HG02884 (cell line): ENCODE measurements around the gene SURF1.
"Not testable (repeated sequence)": the region's sequence is repeated elsewhere in the genome, so short reads cannot be mapped to it uniquely, and the experiment has no call there.

Experiments
- ATAC-seq: cut with Tn5 transposase; IDR thresholded peaks from one replicate; pipeline ENCODE4 v1.9.1; 2021; ENCODE audit warnings: mild to moderate bottlenecking, moderate library complexity; ENCODE audit not compliant: unreplicated experiment

The SURF1 gene

DNA sequence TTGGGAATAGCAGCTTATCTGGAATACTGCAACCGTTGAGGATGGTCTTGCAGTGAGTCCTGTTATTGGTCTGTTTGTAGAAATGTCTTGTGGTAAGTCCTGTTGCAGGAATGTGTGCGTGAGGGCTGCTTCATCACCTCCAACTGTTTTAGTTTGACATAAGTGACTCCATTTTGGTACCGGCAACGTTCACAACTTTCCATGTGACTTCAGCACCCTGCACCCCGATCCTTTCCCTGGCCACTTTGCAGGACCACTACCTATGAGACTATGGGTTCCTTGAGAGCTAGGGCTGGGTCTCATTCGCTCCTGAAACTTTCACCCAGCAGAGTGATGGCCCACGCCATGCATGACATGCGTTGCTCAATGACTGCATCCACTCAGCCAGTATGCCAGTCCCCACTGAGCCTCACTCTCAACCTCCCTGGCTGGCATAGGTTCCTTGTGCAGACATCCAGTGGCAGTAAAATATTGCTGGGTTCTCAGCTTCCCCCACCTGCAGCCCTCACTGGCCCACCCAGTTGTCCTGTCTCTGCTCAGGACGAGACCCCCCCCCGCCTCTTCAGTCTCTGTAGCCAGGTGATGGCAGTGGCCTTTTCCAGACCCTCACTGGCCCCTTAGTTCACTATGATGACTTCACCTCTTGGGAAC, 28.3 kb downstream of the SURF1 start:
- ATAC-seq, result no peak

DNA sequence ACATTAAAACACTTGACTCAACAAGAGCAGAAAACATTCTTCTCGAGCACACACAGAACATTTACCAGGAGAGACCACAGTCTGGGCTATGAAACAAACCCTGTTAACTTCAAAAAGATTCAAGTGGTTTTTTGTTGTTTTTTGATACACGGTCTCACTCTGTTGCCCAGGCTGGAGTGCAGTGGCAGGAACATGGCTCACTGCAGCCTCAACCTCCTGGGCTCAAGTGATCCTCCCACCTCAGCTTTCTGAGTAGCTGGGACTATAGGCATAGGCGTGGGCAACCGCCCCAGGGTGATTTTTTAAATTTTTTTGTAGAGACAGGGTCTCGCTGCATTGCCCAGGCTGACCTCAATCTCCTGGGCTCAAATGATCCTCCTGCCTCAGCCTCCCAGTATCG, 29.3 kb downstream of the SURF1 start:
- ATAC-seq, result not testable (repeated sequence)

DNA sequence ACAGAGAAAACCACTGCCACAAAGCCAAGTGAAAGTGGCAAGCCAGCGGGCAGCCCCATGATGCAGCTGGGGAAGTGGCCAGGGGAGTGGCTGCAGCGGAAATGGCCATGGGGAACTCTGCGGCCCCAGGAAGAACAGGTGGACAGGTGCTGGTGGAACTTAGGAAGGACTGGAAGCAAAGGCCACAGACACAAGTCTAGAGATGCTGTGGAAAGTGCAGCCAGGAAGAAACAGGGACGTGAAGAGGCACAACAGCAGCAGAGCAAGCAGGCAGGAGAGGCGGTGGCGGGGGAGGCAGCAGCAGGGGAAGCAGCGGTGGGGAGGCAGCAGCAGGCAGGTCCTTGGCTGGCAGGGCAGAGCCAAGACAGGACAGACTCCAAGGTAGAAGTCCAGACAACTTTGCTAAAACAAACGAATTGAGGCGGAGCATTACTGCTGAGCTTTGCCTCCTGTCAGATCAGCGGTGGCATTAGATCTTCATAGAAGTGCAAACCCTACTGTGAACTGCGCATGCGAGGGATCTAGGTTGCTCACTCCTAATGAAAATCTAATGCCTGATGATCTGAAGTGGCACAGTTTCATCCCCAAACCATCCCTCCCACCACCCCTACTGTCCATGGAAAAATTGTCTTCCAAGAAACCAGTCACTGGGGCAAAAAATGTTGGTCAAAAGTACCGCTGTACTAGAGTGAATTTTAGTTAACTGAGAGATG, 32.1 kb downstream of the SURF1 start:
- ATAC-seq, result no peak

DNA sequence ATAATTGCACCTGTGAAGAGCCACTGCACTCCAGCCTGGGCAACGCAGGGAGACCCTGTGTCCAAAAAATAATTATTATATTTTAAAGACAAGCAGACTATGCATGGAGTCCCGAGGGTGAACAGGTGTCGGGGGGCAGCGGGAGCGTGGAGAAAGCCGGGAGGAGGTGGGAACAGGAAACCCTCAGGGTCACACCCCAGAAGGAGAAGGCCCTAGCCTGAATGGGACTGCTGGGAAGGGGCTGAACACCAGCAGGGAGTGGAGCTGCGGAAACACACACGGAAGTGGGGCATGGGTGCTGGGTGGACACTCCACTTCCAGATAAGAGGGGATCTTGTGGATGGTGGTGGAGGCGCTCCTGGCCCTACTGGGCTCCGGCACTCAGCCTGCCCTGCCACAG, 33.1 kb downstream of the SURF1 start:
- no peak for ATAC-seq

DNA sequence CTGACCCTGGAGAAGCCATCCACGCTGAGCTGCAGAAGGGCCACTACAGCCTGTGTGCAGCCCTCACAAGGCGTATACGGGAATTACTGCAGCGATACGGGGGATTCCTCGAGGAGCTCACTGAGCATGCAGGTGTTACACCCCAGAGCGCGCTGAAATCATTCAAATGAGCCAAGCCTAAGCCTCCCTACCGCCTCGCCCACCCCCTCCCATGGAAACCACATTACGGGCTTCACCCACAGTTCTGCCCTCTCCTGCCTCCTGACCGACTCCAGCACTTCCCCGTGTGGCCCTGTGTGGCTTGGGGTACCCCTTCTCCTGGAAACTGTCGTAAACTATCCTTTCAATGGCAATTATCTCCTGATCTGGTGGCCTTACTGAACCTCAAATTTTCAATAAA, 33.6 kb downstream of the SURF1 start:
- ATAC-seq, result no peak

DNA sequence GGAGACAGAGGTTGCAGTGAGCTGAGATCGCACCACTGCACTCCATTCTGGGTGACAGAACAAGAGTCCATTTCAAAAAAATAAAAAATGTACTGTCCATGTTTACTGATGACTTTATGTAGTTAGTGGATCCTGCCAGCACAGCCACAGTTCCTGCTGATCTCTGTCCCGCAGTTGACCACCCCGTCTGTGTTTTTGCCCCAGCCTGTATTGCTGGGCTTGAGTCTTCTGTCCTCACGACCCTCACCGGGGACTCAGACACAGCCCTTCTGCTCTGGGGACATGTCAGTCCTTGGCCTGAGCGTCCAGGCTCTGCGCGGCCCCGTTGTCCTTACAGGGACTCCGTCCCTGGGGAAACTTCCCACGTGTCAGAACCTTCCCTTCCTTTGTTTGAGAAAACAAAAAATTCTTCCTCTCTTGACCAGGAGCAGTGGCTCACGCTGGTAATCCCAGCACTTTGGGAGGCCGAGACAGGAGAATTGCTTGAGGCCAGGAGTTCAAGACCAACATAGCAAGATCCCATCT, 34.8 kb downstream of the SURF1 start:
- ATAC-seq, result no peak

DNA sequence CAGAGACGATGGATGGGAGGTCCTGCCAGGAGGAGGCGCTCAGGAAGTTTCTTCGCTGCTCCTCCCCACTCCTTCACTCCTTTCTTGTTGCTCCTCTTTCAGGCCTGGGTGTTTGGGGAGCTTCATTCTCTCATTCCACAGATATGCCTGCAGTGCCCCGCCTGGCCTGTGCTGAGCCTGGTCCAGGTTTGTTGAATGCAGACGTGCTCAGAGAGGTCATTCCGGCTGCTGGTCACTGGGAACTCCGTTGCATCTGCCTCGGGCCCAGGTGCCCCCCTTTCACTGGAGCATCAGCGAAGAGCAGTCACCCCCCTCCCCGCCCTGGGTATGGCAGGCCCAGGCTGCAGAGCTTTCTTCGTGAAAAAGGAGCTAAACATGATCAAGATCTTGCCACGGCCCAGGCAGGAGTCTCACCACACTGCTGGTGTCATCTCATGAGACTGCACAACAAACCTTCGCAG, 35.8 kb downstream of the SURF1 start:
- no peak for ATAC-seq

DNA sequence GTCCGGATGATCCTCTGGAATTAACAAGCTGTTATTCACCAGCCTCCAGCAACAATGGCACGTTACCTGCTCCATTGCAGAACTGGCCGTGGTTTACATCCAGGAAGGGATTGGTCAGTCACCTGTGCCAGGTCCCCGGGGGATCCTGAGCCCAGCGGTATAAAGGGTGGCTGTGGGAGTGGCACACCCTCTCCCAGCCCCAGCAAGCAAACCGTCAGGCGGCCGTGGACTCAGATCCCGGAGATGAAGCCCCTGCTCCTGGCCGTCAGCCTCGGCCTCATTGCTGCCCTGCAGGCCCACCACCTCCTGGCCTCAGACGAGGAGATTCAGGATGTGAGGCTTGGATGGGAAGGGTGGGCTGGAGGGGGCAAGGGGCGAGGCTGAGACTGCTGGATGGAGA, 38.7 kb downstream of the SURF1 start:
- not testable (repeated sequence) for ATAC-seq

DNA sequence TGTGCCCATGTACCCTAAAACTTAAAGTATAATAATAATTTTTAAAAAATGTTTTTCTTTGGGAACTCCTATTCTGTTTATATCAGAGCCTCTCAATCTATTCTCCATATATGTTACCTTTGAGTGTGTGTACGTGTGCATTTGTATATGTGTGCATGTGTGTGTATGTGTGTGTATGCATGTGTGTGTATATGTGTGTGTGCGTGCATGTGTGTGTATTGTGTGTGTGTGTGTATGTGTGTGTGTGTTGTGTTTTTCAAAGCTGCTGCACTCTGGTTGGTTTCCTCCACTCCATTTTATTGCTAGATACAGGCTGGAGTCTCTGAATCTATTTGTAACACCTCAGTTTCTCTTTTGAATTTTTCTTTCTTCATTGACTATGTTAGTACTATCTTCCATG, 40.3 kb downstream of the SURF1 start:
- ATAC-seq, result no peak

DNA sequence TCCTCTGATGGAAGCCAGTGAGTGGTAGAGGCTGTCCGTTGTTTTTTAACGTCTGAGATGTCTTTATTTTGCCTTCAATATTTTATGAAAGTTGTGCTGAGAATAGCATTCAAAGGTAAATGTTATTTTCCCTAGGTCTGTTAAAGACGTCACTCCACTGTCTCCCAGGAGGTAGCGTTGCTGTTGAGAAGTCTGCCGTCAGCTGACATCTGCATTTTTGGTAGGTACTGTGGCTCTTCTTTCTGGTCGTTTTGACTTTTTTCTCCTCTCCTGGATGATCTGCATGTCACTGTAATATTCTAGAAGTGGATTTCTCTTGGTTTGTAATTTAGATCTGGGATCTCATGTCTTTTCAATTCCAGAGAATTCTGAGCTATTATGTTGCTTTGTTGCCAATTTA, 46.7 kb downstream of the SURF1 start:
- ATAC-seq, result no peak

DNA sequence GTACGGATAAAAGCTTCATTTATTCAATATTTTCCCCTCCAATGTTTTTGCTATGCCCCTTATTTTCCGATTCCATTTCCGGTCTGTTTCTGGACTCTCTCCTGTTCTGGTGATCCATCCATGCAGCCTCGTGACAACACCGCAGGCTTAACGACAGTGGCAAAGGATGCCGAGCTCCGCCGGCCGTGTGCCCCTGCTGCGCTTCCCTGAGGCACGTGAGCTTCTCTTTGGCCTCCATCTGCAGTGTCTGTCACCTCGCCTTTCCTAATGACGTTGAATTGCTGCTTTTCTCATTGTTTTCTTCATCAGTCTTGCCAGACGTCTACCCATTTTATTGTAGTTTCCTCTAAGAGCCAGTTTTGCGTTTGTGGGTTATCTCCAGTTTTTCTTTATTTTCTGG, 49.0 kb downstream of the SURF1 start:
- no peak for ATAC-seq

DNA sequence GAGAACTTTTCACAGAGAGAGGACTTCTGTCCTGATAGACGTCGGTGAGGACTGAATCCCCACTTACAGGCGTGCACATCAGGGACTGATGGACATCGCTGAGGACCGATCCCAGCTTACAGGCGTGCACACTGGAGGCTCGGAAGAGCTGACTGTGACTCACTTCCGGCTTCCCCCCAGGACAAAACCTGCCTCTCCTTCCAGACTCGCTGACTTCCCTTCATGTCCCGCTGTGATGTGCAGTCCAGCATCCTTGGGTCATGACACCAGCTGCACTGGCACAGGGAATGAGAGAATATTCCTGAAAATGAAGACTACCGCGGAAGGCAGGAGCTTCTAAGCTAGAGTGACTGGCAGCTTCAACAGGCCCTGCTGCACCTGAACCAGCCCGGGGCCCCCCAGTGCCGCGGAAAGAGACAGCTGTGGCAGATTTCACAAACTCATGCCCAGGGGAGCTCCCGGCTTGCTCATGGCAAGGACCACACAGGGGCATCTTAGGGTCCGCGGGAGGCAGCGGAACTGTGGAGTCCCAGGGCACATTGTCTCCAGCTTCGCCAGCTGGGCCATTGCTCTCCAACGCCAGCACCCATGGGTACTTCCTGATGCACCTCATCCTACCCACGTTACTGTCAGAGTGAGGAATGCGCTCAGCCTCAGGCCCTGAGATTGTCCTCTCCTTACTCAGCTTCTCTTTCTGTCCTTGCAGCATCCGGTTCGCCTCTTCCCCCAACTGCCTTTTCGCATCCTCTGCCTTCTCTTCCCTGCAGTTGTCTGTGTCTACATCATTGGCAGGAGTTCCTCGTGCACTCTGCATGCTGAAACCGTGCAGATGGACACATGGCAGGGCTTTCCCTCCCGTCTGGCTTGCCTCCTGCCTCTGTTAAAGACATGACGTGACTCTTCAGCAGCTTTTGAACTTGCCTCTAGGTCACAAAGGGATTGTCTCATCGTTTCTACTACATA, 49.8 kb downstream of the SURF1 start:
- ATAC-seq, result no peak

DNA sequence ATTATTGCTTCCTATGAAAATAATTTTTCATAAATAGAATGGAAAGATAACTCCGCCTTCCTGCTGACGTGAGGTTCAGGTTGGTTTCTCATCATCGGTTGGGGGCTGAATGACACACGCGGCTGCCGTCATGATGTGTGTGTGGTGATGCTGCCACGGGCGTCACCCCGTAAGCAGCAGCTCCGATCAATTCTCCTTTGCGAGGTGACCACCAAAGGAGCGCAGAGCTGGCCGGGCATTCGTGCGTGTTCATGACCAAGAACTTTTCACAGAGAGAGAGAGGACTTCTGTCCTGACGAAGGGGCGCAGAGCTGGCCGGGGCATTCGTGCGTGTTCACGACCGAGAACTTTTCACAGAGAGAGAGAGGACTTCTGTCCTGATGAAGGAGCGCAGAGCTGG, 50.6 kb downstream of the SURF1 start:
- ATAC-seq, result no peak

DNA sequence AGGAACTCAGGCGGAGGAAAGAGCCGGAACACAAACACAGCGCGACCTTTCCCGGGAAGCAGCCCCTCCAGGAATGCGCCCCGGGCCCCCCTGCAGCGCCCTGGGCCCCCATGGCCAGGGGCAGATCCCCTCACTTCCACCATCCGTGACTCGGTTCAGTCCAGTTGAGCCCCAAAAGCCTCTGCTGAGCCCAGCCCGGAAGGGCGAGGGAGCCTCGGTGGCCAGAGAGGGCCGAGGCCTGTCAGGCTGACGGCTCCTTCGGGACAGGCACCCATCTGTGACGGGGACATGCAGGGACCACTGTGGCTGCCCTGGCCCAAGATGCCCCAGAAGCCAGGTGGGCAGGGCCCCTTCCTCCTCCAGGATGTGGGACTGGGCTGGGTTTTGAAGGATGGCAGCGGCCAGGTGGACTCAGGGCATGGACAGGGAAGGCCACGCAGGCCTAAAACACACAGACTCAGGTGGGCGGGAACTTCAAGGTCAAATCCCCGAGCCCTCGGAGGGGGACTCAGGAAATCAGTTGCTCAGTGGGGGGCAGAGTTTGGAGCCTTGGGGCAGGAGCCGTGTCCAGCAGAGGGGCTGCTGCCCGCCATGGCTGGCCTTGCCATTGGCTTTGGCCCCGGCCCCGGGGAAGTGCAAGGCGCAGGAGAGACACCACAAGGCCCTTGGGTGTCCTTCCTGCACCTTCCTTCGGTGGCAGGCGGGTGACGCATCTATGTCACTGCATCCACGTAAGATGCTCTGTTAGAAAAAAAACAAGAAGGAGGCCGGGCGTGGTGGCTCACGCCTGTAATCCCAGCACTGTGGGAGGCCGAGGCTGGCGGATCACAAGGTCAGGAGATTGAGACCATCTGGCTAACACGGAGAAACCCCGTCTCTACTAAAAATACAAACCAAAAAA, 51.6 kb downstream of the SURF1 start:
- ATAC-seq, result no peak

DNA sequence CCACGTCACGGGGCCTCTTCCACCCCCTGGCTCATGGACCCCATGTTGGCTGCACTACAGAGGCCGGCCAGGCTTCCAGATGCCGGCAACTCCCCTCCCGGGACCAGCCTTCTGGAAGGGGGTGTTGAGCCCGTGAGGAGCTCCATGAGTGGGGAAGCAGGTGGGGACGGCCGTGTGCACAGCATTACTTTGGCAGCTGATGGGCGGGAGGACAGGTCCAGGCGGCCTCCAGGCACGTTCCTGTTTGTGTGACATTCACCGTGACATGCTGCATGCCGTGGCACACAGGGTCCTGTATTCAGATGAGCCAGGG, 52.2 kb downstream of the SURF1 start:
- no peak for ATAC-seq

DNA sequence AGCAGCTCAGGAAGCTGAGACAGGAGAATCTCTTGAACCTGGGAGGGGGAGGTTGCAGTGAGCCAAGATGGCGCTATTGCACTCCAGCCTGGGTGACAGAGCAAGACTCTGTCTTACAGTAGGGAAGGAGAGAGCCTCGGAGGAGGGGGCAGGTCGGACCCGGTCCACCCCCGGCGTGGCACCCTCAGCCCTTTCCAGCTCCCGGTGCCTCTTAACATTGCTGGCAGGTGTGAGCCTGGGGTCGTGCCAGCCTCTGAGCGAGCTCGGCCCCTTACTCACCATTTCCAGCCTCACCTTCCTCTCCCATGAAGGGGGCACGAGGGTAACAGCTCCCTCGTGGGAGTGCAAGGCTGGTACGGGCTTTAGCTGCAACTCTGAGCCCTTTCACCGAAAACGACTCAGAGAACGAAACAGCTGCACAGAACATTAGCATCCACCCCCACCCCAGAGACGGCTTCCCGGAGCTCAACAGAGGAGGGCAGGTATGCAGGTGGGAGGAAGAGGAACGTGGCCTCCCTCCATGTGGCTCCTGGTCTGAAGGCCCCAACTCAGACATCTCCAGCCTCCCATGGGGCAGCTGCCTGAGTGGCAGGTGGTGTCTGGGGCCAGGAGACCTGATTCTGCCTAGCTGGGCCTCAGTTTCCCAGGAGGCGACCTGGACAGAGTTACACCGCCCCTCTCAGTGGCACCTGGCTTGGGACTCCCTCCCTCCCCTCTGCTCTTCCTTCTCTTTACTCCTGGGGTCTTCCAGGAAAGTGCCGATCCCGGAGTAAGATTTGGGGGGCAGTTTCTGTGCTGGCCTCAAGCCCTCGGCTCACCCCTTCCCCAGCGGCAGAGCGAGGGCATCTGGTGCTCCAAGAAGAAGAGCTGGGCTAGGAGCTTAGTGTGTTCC, 52.8 kb downstream of the SURF1 start:
- no peak for ATAC-seq
